ENCODE results near the gene SKAP1.
"Not testable (repeated sequence)": the region's sequence is repeated elsewhere in the genome, so short reads cannot be mapped to it uniquely, and the experiment has no call there.

SKAP1 gene

GRCh38 chr17:48269209-48269608 lies 160.8 kb downstream of the SKAP1 start:
- no peaks in the 10 kb centered on the region for H3K4me1 ChIP-seq (ENCODE audit: insufficient read depth, low read length)
- no peak overlapping the region for H3K27ac ChIP-seq (ENCODE audit: low read depth, low read length)
- no peaks in the 10 kb centered on the region for H3K27me3 ChIP-seq (ENCODE audit: control insufficient read depth in 1 of 2, insufficient read depth in 2 of 2, low read length in 2 of 2)
- no peaks in the 10 kb centered on the region for H3K36me3 ChIP-seq (ENCODE audit: insufficient read depth, low read length)
- no peak overlapping the region for H3K9ac ChIP-seq (ENCODE audit: low read length)
- no peak overlapping the region for H3K4me3 ChIP-seq (ENCODE audit: low read depth in 1 of 2, low read length in 2 of 2)
- H3K9me3 ChIP-seq (ENCODE audit: low read length) = no peaks in the 10 kb centered on the region

GRCh38 chr17:48263731-48264035 lies 166.3 kb downstream of the SKAP1 start:
- Histone ChIP-seq H3K9ac (ENCODE audit: low read length) (no peak overlapping the region), H3K27me3 (ENCODE audit: control insufficient read depth in 1 of 2, insufficient read depth in 2 of 2, low read length in 2 of 2) (no peaks in the 10 kb centered on the region), H3K4me1 (ENCODE audit: insufficient read depth, low read length) (no peaks in the 10 kb centered on the region), H3K9me3 (ENCODE audit: low read length) (no peaks in the 10 kb centered on the region), H3K36me3 (ENCODE audit: insufficient read depth, low read length) (no peaks in the 10 kb centered on the region), H3K4me3 (ENCODE audit: low read depth in 1 of 2, low read length in 2 of 2) (no peak overlapping the region), H3K27ac (ENCODE audit: low read depth, low read length) (no peak overlapping the region)

GRCh38 chr17:48262982-48263730 lies 166.9 kb downstream of the SKAP1 start:
- no peak overlapping the region for H3K4me3 ChIP-seq (ENCODE audit: low read depth in 1 of 2, low read length in 2 of 2)

DNA sequence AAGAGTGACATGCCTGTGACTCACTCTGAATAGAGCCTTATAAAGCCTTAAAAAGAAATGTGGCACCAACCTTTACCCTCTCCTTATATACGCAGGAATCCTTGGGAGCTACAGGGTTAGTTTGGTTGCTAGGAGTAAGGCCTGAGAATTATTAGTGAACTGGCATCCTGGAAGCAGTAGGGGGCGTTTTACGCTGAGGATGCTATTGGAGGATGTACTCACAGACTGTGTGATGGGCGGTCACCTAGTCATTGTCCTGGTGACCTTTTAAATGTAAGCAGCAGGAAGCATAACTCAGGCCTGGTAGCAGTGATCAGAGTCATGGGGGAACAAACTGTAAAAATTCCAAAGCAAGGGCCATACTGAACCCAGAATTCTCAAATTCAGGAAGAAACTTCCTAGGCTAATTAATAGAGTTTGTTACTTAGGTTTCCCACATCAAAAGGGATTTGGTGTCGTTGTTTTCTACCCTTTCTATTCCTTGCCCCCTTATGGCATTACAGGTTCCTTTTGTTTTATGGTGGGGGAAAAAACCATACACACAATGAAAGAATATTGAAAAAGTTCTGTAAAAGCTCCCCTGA lies 168.6 kb downstream of the SKAP1 start:
- H3K4me3 ChIP-seq (ENCODE audit: low read depth in 1 of 2, low read length in 2 of 2) = no peak overlapping the region
- no peaks in the 10 kb centered on the region for H3K27me3 ChIP-seq (ENCODE audit: control insufficient read depth in 1 of 2, insufficient read depth in 2 of 2, low read length in 2 of 2)
- no peaks in the 10 kb centered on the region for H3K36me3 ChIP-seq (ENCODE audit: insufficient read depth, low read length)
- H3K4me1 ChIP-seq (ENCODE audit: insufficient read depth, low read length) = no peaks in the 10 kb centered on the region
- no peak overlapping the region for H3K9ac ChIP-seq (ENCODE audit: low read length)
- H3K9me3 ChIP-seq (ENCODE audit: low read length) = no peaks in the 10 kb centered on the region
- no peak overlapping the region for H3K27ac ChIP-seq (ENCODE audit: low read depth, low read length)

More at GRCh38 chr17:48262982-48263730, 166.9 kb downstream of the SKAP1 start:
- Histone ChIP-seq H3K9ac (ENCODE audit: low read length) (no peak overlapping the region), H3K9me3 (ENCODE audit: low read length) (no peaks in the 10 kb centered on the region), H3K27ac (ENCODE audit: low read depth, low read length) (no peak overlapping the region), H3K4me1 (ENCODE audit: insufficient read depth, low read length) (no peaks in the 10 kb centered on the region), H3K27me3 (ENCODE audit: control insufficient read depth in 1 of 2, insufficient read depth in 2 of 2, low read length in 2 of 2) (no peaks in the 10 kb centered on the region), H3K36me3 (ENCODE audit: insufficient read depth, low read length) (no peaks in the 10 kb centered on the region)

DNA sequence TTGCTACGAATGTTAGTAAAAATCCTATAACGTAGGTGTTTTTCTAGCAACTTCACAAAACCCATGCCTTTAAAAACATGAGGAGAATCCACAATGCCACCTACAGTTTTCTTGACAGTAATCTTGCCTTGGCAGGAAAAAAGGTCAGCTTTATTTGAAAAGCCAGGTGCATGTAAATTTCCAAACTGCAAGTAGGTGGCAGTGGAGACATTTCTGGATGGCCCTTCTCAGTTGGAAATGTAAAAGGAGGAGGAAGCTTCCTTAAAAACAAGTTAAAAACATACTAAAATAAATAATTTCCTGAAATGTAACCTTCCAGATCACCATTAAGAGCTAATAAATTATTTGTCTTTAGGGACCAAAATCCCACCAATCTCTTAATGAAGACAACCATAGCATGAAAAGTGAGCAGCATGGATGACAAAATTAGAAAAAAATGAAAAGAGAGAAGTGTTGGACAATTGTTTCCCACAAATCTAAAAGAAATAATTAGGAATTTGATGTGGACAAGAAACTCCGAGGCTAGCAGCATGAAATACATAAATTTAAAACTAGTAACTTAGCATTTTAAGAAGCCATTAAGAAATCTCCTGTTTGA lies 170.2 kb downstream of the SKAP1 start:
- no peaks in the 10 kb centered on the region for H3K9me3 ChIP-seq (ENCODE audit: low read length)
- H3K9ac ChIP-seq (ENCODE audit: low read length) = no peak overlapping the region

DNA sequence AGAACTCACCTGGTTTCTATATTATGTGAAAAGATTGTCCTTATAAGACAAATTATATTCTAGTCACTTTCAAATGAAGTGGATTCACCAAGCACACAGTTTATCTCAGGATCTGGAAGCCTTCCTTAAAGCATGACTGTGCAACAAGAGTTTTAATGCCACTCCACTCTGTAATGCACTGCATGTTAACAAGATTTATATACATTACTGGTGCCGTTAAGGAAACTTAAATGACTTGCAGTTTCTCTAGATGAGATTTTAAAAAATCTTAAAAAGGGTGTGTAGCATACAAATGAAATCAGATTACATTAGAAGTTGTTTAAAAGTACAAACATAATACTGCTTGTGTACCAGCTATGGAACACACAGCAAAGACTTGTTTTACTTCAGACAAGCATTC lies 171.7 kb downstream of the SKAP1 start:
- H3K9ac ChIP-seq (ENCODE audit: low read length) = no peak overlapping the region
- no peak overlapping the region for H3K4me3 ChIP-seq (ENCODE audit: low read depth in 1 of 2, low read length in 2 of 2)

More for the DNA sequence above, 170.2 kb downstream of the SKAP1 start:
- no peak overlapping the region for H3K4me3 ChIP-seq (ENCODE audit: low read depth in 1 of 2, low read length in 2 of 2)
- no peak overlapping the region for H3K27ac ChIP-seq (ENCODE audit: low read depth, low read length)
- H3K36me3 ChIP-seq (ENCODE audit: insufficient read depth, low read length) = no peaks in the 10 kb centered on the region
- H3K27me3 ChIP-seq (ENCODE audit: control insufficient read depth in 1 of 2, insufficient read depth in 2 of 2, low read length in 2 of 2) = no peaks in the 10 kb centered on the region
- no peaks in the 10 kb centered on the region for H3K4me1 ChIP-seq (ENCODE audit: insufficient read depth, low read length)

DNA sequence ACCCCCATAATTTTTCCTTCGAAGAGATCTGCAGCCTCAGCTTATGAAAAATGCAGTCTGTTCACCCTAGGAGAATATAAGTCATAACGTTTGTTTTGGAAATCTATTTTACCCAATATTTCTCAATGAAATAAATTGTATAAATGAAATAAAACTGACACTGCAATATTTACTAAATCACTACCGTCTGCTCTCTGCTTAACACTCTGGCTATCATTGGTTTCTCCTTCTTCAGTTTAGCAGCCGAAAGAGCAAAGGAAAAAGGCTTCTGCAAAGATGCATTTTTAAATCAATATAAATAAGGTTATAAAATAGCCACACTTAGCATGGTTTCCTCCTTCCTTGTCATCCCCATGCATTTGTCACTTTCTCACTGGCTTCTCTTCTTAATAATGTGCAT lies 174.3 kb downstream of the SKAP1 start:
- Histone ChIP-seq H3K36me3 (ENCODE audit: insufficient read depth, low read length) (no peaks in the 10 kb centered on the region), H3K9ac (ENCODE audit: low read length) (no peak overlapping the region), H3K27me3 (ENCODE audit: control insufficient read depth in 1 of 2, insufficient read depth in 2 of 2, low read length in 2 of 2) (no peaks in the 10 kb centered on the region), H3K27ac (ENCODE audit: low read depth, low read length) (no peak overlapping the region), H3K4me3 (ENCODE audit: low read depth in 1 of 2, low read length in 2 of 2) (no peak overlapping the region), H3K9me3 (ENCODE audit: low read length) (no peaks in the 10 kb centered on the region), H3K4me1 (ENCODE audit: insufficient read depth, low read length) (no peaks in the 10 kb centered on the region)

More for the DNA sequence above, 171.7 kb downstream of the SKAP1 start:
- H3K9me3 ChIP-seq (ENCODE audit: low read length) = no peaks in the 10 kb centered on the region
- no peak overlapping the region for H3K27ac ChIP-seq (ENCODE audit: low read depth, low read length)
- H3K4me1 ChIP-seq (ENCODE audit: insufficient read depth, low read length) = no peaks in the 10 kb centered on the region
- H3K36me3 ChIP-seq (ENCODE audit: insufficient read depth, low read length) = no peaks in the 10 kb centered on the region
- H3K27me3 ChIP-seq (ENCODE audit: control insufficient read depth in 1 of 2, insufficient read depth in 2 of 2, low read length in 2 of 2) = no peaks in the 10 kb centered on the region

GRCh38 chr17:48254896-48255295 lies 175.1 kb downstream of the SKAP1 start:
- Histone ChIP-seq H3K4me3 (ENCODE audit: low read depth in 1 of 2, low read length in 2 of 2) (no peak overlapping the region), H3K27me3 (ENCODE audit: control insufficient read depth in 1 of 2, insufficient read depth in 2 of 2, low read length in 2 of 2) (no peaks in the 10 kb centered on the region), H3K9me3 (ENCODE audit: low read length) (no peaks in the 10 kb centered on the region), H3K9ac (ENCODE audit: low read length) (no peak overlapping the region), H3K27ac (ENCODE audit: low read depth, low read length) (no peak overlapping the region), H3K4me1 (ENCODE audit: insufficient read depth, low read length) (no peaks in the 10 kb centered on the region), H3K36me3 (ENCODE audit: insufficient read depth, low read length) (no peaks in the 10 kb centered on the region)

DNA sequence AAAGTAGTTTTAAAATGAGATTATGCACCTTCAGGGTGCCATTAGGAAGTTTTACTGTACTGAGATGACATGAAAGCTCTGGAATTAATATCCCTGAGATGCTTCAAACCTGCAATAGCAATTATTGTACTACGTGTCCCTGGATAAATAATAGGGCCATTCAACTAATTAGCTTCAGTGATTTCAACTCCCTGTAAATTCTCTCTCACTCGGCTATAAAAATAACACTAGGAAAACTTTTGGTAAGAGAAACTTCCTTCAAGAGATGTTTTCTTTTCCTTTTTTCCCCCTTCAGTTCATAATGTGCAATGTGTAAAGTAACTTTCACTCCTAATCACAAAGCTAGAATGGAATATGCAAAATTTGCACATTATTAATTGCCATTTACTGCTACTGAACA lies 176.0 kb downstream of the SKAP1 start:
- H3K27me3 ChIP-seq (ENCODE audit: control insufficient read depth in 1 of 2, insufficient read depth in 2 of 2, low read length in 2 of 2) = no peaks in the 10 kb centered on the region
- no peak overlapping the region for H3K4me3 ChIP-seq (ENCODE audit: low read depth in 1 of 2, low read length in 2 of 2)
- H3K36me3 ChIP-seq (ENCODE audit: insufficient read depth, low read length) = no peaks in the 10 kb centered on the region
- no peak overlapping the region for H3K27ac ChIP-seq (ENCODE audit: low read depth, low read length)
- H3K9me3 ChIP-seq (ENCODE audit: low read length) = no peaks in the 10 kb centered on the region
- no peak overlapping the region for H3K9ac ChIP-seq (ENCODE audit: low read length)
- no peaks in the 10 kb centered on the region for H3K4me1 ChIP-seq (ENCODE audit: insufficient read depth, low read length)

DNA sequence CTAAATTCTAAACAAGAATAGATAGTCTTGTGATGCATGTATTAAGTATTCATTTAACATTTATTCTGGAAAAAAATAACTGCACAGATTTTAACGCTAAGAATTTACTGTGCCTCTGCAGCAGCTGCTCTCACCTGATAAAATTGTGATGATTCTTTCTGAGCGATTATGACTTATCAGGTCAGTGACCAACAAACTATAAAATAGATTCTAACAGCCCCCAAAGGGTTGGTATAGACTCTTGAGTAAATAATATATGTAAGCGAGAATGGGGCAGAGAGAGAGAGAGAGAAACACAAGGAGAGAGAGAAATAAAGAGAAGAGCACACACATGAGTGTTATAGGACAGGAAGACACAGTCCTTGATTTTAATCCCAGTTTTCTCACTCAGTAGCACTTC lies 178.1 kb downstream of the SKAP1 start:
- Histone ChIP-seq H3K4me1 (ENCODE audit: insufficient read depth, low read length) (no peaks in the 10 kb centered on the region), H3K27me3 (ENCODE audit: control insufficient read depth in 1 of 2, insufficient read depth in 2 of 2, low read length in 2 of 2) (no peaks in the 10 kb centered on the region), H3K9ac (ENCODE audit: low read length) (no peak overlapping the region), H3K27ac (ENCODE audit: low read depth, low read length) (no peak overlapping the region), H3K4me3 (ENCODE audit: low read depth in 1 of 2, low read length in 2 of 2) (no peak overlapping the region), H3K9me3 (ENCODE audit: low read length) (no peaks in the 10 kb centered on the region), H3K36me3 (ENCODE audit: insufficient read depth, low read length) (no peaks in the 10 kb centered on the region)

GRCh38 chr17:48250949-48251348 lies 179.1 kb downstream of the SKAP1 start:
- no peaks in the 10 kb centered on the region for H3K27me3 ChIP-seq (ENCODE audit: control insufficient read depth in 1 of 2, insufficient read depth in 2 of 2, low read length in 2 of 2)
- H3K36me3 ChIP-seq (ENCODE audit: insufficient read depth, low read length) = no peaks in the 10 kb centered on the region
- no peak overlapping the region for H3K27ac ChIP-seq (ENCODE audit: low read depth, low read length)
- no peaks in the 10 kb centered on the region for H3K9me3 ChIP-seq (ENCODE audit: low read length)
- no peak overlapping the region for H3K9ac ChIP-seq (ENCODE audit: low read length)
- no peaks in the 10 kb centered on the region for H3K4me1 ChIP-seq (ENCODE audit: insufficient read depth, low read length)
- H3K4me3 ChIP-seq (ENCODE audit: low read depth in 1 of 2, low read length in 2 of 2) = no peak overlapping the region

DNA sequence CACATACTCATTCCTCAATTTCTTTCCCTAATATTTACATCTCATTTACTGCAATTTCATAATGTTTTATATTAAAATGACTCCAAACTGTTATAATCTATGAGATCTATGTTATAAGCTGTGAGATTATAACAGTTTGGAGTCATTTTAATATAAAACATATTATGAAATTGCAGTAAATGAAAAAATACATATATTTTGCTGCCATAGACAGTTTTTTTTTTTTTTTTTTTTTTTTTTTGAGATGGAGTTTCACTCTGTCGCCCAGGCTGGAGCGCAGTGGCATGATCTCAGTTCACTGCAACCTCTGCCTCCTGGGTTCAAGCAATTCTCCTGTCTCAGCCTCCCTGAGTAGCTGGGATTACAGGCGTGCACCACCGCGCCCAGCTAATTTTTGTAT lies 180.0 kb downstream of the SKAP1 start:
- H3K27me3 ChIP-seq (ENCODE audit: control insufficient read depth in 1 of 2, insufficient read depth in 2 of 2, low read length in 2 of 2); H3K9me3 ChIP-seq (ENCODE audit: low read length): not testable (repeated sequence)

More for the DNA sequence above, 180.0 kb downstream of the SKAP1 start:
- not testable (repeated sequence) for H3K4me1 ChIP-seq (ENCODE audit: insufficient read depth, low read length); H3K36me3 ChIP-seq (ENCODE audit: insufficient read depth, low read length); H3K4me3 ChIP-seq (ENCODE audit: low read depth in 1 of 2, low read length in 2 of 2); H3K9ac ChIP-seq (ENCODE audit: low read length); H3K27ac ChIP-seq (ENCODE audit: low read depth, low read length)

All from muscle layer of colon (tissue), 2 donors.